ELF-1 (cell line): ENCODE data around the gene ENOX2.

Experiments
- DNase-seq: peaks from one replicate; pipeline ENCODE4 v3.0.0-alpha.2; 2016; ENCODE audit warnings: low read depth, low spot score

Gene ENOX2

DNA sequence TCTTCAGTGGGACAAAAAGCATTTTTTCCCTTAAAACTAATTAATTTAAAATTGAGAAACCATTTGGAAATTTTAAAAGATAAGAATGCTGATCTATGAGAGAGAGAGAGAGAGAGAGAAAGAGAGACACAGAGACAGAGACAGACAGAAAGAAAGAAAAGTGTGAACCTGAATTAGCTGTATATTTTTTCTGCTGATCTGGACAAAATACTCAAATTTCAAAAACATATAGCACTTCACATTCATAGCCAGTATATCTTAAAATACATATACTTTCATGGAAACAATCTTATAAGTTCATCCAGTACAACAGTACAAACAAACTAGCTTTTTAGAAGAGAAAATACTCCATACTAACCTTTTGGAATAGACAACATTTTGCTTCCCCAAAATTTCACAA lies 18.4 kb downstream of the ENOX2 start:
- no peak for DNase-seq

DNA sequence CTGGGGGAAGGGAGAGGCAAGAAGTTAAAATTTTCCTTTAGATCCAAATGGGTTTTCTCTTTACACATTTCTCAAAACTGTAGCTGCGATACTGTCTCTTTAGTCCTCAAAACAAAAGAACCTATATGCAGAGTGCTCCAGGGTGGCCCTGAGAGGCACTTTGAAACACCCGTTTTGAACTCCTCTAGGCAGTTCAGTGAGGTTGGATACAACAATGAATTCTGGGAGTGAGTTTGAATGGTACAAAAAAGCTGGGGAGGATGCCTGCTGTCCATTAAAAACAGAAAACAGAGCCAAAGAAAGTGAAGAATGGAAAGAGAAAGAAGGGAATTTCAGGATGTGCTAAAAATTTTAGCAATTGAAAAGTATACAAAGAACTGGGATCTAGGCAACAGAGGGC lies 23.1 kb downstream of the ENOX2 start:
- peak; percentile 10 for DNase-seq

DNA sequence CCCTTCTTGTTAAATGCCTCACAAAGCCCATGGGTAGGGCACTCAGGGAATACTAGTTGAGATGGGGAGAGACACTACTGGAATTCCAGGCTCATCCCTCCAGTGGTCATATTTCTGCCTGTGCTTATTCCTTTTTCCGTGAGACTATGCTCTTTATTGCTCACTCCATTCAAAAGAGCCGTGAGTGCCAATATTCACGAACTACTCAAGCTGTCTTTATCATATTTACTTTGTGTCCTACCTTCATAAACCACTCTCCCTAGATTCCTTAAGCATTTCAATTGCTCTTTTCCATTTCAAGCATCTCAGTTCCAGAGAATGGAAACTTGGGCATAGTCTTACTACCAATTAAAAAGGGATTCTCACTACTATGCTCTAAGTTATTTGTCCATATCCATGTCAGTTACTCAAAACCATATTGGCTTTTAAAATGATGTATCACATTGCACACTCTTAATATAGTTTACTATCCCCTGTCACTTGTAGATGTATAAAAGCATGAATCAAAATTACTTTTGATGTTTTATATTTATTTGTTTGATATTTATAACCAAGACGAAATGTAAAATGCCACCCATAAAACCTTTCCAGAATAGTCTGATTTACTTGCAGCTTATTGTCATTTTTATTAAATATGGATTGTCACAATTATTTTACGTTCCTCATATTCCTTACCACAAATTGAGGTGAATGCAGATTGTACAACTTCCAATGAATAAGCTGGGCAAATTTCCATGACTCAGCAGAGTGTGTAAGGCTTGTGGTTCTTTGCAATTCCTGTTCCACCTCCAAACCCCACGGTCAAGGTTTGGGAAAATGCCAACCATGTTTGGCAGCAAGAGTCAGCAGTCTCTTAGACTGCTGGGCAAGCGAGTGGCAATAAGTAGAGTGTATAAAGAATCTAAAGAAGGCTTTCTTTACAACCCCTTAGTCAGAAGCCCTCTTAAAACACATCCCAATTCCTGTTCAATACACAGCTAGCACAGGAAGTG lies 24.4 kb downstream of the ENOX2 start:
- DNase-seq = no peak

DNA sequence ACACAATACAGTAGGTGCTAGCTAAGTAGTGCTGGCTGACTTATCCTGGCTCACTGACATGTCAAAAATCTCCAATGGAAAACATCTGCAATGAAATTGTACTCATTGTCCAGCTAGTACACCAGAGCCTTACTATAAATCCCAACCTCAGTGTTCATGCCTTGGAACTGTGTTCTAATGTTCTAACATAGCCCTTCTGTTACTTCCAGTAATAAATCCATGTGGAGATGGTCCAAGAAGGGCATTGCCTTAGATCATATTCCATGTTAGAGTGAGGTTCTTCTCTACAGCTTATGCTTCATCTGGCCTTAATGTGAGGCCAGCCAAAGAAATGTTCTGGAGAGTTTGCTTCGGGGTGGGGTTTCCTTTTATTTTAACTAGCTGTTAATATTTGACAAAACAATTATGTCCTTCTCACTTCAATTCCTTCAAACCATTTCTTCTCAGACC lies 25.1 kb downstream of the ENOX2 start:
- DNase-seq = no peak

DNA sequence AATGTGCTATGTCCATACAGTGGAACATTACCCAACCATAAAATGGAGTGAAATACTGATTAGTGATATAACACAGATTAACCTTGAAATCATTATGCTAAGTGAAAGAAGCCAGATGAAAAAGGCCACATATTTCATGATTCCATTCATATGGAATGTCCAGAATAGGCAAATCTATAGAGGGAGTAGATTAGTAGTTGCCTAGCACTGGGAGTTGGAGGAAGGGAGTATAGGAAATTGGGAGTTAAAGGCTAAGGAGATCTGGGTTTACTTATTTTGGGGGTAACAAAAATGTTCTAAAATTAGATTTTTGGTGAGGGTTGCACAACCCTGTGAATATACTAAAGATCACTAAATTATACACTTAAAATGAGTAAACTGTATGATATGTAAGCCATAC lies 26.8 kb downstream of the ENOX2 start:
- no peak for DNase-seq

DNA sequence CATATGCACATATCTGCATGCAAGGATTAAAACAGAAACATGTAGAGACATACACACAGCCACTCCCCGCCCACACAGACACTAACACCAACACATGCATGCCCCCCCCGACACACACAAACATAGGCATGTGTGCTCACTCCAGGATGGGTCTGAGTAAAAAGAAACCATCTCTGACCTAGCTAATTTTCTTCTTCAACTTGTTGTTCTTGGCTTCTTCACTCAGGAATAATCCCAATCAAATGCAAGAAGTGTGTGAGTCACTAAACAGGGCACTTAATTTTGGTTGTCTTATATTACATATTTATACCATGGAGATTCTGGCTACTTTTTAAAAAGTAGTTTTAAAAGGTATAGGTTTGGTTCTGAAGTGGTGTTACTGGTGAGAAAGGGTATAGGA lies 28.3 kb downstream of the ENOX2 start:
- no peak for DNase-seq

DNA sequence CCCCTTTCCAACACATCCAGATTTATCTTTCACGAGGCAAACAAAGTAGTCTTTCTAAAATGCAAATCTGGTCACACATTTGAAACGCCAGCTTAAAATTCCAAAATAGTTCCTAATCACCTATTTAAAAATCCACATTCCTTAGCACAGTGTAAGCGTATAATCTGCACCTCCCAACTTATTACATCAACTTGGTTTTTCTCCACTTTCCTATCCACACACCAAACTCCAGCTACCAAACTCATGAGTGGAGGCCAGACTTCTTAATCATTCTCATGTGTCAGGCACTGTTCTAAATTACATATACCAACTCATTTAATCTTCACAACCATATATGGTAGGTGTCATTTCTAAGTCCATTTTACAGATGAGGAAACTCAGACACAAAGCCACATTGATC lies 33.8 kb downstream of the ENOX2 start:
- no peak for DNase-seq

DNA sequence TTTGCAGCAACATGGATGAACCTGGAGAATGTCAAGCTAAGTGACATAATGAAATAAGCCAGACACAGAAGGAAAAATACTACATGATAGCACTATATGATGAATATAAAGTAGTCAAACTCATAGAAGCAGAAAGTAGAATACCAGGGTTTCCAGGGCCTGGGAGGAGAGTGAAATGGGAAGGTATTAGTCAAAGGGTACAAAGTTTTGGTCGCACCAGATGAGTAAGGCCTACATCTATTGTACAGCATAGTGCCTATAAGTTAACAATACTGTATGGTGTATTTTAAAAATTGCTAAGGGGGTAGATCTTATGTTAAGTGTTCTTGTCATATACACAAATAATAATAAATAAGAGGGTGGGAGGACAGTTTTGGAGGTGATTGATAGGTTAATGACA lies 41.5 kb downstream of the ENOX2 start:
- DNase-seq = no peak

DNA sequence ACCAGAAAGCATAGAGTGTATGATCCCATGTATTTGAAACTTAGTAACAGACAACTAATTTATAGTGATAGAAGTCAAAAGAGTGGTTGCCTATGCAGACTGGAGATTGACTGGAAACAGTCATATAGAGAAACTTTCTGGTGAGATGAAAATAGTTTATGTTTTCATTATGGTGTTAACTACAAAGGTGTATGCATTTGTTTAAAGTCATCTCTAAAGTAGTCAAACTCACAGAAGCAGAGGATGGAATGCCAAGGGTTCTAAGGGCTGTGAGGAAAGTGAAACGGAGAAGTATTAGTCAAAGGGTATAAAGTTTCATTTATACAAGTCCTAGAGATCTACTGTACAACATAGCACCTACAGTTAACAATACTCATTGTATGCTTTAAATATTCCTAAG lies 45.8 kb downstream of the ENOX2 start:
- no peak for DNase-seq

DNA sequence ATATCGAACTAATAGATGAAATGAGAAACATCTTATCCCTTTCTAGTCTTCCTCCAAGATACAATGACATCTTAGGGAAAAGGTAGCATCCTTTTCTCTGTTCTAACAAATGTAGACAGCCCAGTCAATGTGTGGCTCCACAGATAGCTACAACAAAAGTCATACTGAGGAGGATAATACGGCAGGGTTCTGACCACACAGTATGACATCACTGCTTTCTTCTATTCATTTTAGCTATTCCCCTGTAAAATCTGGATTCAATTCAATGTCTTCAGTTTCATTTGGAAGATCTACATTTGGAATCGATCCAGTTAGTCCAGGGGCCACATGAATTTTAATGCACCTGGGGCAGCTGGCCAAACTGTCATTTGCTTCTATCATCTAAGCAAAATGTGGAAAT lies 51.4 kb downstream of the ENOX2 start:
- no peak for DNase-seq

DNA sequence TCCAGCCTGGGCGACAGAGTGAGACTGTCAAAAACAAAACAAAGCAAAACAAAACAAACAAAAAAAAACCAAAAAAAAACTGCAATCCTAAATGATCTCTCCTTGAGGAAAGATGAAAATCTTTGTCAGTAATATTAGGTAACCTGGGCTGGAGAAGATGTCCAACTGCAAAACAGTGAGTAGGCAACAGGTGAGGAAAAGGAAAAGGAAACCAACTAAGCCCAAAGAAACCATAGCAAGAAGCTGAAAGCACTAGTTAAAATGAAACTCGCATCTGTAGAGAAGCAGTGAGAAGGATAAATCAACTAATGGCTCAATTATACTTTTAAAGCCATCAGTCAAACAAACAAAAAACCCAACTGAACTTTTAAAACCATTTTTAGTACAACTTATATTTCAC lies 54.2 kb downstream of the ENOX2 start:
- DNase-seq = no peak

DNA sequence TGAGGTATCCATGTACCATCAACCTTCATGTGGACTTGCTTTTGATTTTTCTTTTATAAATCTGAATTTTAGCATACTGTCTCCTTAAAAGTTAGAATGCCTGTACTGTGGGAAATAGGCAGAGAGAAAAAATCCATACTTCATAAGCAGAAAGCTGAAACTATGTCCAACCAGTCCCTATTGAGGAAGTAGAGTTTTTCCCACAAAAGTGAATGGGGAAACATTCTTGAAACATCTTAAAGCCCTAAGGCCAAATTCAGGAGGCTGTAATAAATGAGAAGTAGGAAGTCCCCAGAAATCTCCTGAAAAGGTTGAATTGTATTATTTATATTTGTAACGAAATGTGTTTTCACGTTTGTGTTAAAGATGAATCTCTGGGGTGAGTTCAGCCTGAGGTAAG lies 56.3 kb downstream of the ENOX2 start:
- no peak for DNase-seq

DNA sequence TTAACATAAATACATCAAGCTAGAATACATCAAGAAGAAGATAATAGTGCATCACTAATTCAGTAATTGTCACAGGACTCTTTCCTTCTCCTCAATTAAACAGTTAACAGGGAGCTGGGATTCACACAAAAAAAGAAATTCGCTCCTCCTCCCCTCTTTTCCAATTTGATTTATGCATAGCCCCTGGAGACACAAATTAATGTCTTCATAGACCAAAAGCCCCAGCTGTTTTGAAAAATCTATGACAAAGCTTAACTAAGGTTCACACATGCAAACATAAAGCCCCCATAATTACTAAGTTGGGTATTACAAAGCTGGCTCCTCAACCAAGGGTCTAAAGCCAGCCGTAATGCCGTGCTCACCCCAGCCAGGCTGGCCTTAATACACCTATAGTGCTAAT lies 61.2 kb downstream of the ENOX2 start:
- DNase-seq = no peak

DNA sequence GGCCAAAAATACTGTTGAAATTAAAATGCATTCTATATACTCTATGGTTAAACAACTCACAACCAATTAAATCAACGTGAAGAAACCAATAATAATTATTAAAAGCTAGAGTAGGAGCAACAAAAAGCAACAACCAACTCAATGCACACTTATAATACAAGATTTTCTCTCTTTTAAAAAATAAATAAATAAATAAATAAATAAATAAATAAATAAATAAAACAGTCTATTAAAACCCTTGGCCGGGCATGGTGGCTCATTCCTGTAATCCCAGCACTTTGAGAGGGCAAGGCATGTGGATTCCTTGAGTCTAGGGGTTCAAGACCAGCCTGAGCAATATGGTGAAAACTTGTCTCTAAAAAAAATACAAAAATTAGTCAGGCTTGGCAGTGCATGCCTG lies 62.7 kb downstream of the ENOX2 start:
- no peak for DNase-seq

DNA sequence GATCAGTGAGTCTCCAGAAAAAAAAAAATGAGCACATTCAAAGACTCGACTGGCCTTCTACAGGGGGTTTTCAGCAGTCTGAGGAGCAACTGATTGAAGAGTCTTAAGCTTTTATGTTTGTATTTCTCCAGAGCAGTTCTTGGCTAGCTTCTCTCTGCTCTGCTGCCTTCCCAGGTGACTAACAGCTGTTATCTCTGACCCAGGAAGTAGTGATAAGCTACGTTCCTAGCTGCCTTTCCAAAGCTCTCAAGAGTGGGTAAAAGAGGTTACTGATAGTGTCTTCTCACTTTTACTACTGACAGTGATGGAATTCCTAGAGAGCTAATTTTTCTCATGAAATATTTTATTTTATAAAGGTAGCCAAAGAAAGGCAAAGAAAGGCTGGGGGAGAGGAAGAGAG lies 66.6 kb downstream of the ENOX2 start:
- peak; percentile 13 for DNase-seq

DNA sequence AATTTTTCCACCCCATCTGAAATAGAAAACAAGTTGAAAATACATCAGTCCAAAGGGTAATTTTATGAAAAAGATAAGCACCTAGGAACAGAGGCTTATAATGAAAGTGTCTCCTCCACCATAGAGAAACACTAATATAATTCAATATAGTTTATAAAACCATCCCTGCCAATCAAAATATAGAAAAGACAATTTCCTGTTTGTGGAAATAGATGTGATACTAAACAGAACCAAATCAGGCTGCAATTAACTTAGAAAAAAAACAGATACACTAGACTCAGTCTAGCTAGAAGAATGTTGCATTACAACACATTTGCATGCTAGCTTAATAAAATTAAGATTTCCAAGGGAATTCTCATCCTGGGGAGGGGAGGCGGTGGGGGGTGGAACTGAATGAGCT lies 68.2 kb downstream of the ENOX2 start:
- no peak for DNase-seq

DNA sequence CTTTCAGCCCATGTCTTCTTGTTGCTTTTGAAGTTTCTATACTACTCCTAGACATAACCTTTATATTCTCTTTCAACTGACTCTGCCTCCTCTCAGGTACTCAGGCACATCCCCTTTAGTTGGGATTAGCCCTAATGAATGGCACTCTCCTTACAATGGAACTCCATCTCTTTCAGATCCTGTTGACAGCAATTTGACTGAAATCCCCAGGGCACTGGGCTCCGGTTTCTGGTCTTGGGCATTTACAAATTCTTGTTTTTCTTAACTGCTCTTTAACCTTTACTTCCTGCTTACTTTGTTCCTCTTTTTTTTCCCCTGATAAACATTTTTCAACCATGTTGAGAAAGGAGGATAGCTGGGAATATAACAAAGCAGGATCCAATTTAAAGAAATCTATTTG lies 68.9 kb downstream of the ENOX2 start:
- peak; percentile 59 for DNase-seq

DNA sequence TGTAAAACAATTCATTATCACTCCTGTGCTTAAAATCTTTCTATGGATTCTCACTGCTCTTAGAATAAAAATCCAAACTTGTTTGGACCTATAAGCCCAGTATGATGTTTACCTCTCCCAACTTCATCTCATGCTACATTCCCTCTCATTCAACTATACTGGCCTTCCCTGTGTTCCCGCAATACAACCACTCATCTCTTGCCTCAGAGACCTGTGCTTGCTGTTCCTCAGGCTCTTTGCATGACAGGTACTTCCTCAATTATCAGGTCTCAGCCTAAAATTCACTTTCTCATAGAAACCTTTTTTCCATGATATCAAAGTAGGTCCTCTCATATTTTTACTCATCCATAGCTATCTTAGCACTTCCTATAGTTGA lies 71.7 kb downstream of the ENOX2 start:
- DNase-seq = no peak

DNA sequence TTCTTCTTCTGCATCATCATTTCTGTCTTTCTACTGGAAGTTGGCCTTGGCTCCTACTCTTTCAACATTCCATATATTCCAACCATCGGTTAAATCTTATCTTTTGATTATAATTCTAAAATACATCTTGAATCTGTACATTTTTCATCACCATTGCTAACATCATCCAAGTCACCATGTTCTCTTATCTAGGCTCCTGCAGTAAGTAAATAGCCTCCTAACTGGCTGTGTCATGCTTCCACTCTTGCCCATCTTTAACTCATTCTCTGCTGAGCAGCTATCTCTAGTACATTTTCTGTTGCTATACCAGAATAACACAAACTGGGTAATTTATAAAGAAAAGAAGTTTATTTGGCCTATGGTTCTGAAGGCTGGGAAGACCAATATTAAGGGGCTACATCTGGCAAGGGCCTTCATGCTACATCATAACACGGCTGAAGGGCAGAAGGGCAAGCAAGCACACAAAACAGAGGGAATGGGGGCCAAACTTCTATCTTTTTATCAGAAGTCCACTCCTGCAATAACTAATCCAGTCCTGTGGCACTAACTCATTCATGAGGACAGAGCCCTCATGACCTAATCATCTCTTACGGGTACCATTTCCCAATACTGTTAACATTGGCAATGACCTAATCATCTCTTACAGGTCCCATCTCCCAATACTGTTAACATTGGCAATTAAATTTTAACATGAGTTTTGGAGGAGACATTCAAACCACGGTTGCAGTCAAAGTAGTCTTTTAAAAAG lies 72.2 kb downstream of the ENOX2 start:
- no peak for DNase-seq

DNA sequence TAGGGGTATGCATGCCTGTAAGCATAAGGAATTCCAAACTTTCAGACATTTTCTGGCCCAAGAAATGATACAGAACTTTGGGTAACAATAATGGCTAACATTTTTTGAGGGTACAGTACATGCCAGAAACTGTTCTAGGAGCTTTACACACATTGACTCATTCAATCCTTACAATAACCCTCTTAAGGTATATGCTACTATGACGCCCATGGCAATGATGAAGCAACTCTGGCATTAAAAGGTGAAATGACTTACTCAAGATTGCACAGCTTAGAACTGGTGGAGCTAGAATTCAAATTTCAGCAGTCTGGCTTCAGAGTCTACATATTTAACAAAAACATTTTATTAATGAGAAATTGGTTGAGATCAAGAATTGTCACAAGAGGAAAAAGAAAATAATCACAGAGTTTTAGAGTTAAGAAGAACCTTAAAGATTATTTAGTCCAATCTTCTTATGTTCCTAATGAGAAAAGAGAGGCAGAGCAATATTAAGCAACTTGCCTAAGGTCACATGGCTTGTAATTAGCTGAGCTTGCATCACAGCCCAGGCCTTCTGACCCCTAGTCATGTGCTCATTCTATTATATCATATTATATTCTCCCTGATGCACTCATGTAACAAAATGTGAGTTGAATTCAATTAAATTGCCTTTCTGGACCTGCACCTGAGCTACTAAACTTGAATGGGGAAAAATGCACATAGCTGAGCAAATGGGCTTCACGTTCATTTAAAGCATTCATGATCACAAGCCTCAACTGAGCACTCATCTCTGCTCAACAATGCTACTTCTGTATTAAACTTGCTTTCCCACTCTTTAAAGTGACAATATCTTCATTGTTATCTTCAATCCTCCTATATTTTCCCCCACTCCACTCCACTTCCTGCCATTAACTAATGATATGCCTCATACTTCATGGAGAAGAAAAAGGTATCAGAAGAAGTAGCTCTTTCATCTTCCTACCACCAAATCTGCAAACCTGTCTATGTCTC lies 73.2 kb downstream of the ENOX2 start:
- DNase-seq = no peak

DNA sequence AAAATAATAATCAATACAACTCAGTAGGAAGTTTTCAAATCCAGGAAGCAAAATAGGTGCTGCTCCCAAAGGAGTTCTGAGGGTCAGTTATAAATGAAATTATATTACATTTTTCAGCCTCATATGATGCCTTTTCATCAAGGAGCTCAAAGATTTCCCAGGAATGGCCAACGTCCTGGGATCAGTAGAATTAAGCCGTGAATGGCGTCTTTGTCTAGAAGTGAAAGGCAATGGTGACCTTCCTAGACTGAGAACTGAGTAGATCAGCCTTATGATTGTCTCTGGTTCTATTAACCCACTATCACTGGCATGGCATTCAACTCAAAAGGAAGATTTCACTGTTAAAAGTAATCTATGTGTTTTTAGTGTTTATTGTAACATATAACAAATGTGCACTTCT lies 74.4 kb downstream of the ENOX2 start:
- no peak for DNase-seq

DNA sequence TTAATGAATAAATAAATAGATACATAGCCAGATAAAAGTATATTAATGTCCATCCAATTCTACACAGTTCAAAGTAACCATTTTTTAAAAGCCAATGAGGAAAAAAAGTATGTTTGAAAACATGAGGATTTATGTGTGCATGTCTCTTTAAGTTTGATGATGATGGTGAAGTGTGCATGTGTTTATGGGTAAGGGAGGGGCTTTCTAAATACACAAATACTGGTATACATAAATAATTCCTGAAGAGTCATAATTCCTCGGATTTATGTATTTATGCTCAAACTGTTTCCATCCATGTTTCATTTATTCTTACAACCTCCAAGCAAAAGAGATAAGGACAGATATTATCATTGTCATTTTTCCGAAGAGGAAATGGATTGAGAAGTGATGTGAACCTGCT lies 75.4 kb downstream of the ENOX2 start:
- DNase-seq = no peak
